Hepatocyte (in vitro differentiated cells): Measurements from ENCODE around the gene RHCG.

Experiments used
- EZH2 ChIP-seq: fragments of 200-600 bp; sonication (generic); IDR thresholded peaks from 2 replicates; pipeline ENCODE4 v1.6.1; 2016; ENCODE audit warnings: antibody characterized with exemption, mild to moderate bottlenecking, borderline replicate concordance
- EZH2phosphoT487 ChIP-seq: fragments of 200-600 bp; sonication (generic); IDR thresholded peaks from one replicate; pipeline ENCODE4 v1.6.1; 2018; ENCODE audit warnings: antibody characterized with exemption, mild to moderate bottlenecking, low read depth, moderate library complexity; ENCODE audit not compliant: unreplicated experiment, severe bottlenecking
- TF ChIP-seq, protein P1 (sequence below): fragments of 200-600 bp; sonication (generic); IDR thresholded peaks from 2 replicates; pipeline ENCODE4 v1.5.1; 2016; ENCODE audit warnings: antibody characterized with exemption, mild to moderate bottlenecking; ENCODE audit not compliant: poor library complexity

GRCh38 chr15:89513284-89513683 lies 16.9 kb upstream of the RHCG start:
- TF ChIP-seq, protein P1, sequence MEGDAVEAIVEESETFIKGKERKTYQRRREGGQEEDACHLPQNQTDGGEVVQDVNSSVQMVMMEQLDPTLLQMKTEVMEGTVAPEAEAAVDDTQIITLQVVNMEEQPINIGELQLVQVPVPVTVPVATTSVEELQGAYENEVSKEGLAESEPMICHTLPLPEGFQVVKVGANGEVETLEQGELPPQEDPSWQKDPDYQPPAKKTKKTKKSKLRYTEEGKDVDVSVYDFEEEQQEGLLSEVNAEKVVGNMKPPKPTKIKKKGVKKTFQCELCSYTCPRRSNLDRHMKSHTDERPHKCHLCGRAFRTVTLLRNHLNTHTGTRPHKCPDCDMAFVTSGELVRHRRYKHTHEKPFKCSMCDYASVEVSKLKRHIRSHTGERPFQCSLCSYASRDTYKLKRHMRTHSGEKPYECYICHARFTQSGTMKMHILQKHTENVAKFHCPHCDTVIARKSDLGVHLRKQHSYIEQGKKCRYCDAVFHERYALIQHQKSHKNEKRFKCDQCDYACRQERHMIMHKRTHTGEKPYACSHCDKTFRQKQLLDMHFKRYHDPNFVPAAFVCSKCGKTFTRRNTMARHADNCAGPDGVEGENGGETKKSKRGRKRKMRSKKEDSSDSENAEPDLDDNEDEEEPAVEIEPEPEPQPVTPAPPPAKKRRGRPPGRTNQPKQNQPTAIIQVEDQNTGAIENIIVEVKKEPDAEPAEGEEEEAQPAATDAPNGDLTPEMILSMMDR = no peak
- no peak for TF ChIP-seq EZH2
- no peak for TF ChIP-seq EZH2phosphoT487
